B cell (primary cell): ENCODE results near the gene PCBP3. TPM values are rescaled to one million over a fixed set of nuclear protein-coding genes. Genes with fewer than 3 reads are reported as not detected.

ENCODE experiments used
- ATAC-seq: fragments of 200-7000 bp; cut with Tn5 transposase; one replicate; pipeline ENCODE4 v1.10.0; 2021; ENCODE audit warnings: low read depth, mild to moderate bottlenecking, moderate number of reproducible peaks, moderate library complexity
- CTCF ChIA-PET: fragments of 350-600 bp; sonication (Branson Sonifier 250); formaldehyde crosslinking; loops from one replicate; lab custom pipeline; 2021; ENCODE audit warnings: antibody characterized with exemption, inconsistent platforms; lab: Charles Lee
- POLR2A ChIA-PET: fragments of 350-600 bp; sonication (Branson Sonifier 250); formaldehyde crosslinking; loops from one replicate; lab custom pipeline; 2021; ENCODE audit warnings: antibody characterized with exemption; lab: Charles Lee
- DNase-seq: peaks from one replicate; pipeline ENCODE4 v3.0.0; 2013
- H2AFZ ChIP-seq: 2 replicates; pipeline ENCODE4 v1.6.1; 2012; ENCODE audit warnings: mild to moderate bottlenecking, low read depth, low read length; ENCODE audit not compliant: insufficient read depth, poor library complexity, severe bottlenecking
- H3K27ac ChIP-seq, 2 donors: 1 replicate in 1 of 2; 2 replicates in 1 of 2; pipeline ENCODE4 v1.5.1; 2012 to 2013; ENCODE audit warnings: low read length in 2 of 2, mild to moderate bottlenecking in 2 of 2, moderate library complexity in 1 of 2
- H3K27me3 ChIP-seq, 4 experiments: fragments of 200-600 bp in 1 of 4; sonication (generic) in 1 of 4; replicated peaks in 1 of 4; 1 replicate in 2 of 4; 2 replicates in 2 of 4; pipeline versions ENCODE4 v1.6.1 to v1.7.0; 2013 to 2016; ENCODE audit warnings: low read length in 3 of 4, mild to moderate bottlenecking in 2 of 4, mixed read lengths in 1 of 4, moderate library complexity in 1 of 4; ENCODE audit not compliant: insufficient read depth in 4 of 4, control insufficient read depth in 3 of 4; ENCODE audit errors: control extremely low read depth in 1 of 4
- H3K36me3 ChIP-seq, 2 experiments: replicated peaks in 1 of 2; 1 replicate in 1 of 2; 2 replicates in 1 of 2; pipeline versions ENCODE4 v1.6.1 to v1.7.1; 2013; ENCODE audit warnings: low read length in 1 of 2; ENCODE audit not compliant: insufficient read depth in 2 of 2, control insufficient read depth in 1 of 2; ENCODE audit errors: control extremely low read depth in 1 of 2, extremely low read depth in 1 of 2
- H3K4me1 ChIP-seq, 2 donors: fragments of 200-600 bp in 1 of 2; sonication (generic) in 1 of 2; 1 replicate in 1 of 2; 2 replicates in 1 of 2; pipeline versions ENCODE4 v1.5.1 to v1.6.1; 2013 to 2017; ENCODE audit warnings: low read length in 2 of 2; ENCODE audit not compliant: control insufficient read depth in 2 of 2, insufficient read depth in 2 of 2
- H3K4me2 ChIP-seq: replicated peaks from 2 replicates; pipeline ENCODE3; 2012; ENCODE audit warnings: mild to moderate bottlenecking, low read depth, low read length; ENCODE audit not compliant: poor library complexity, severe bottlenecking
- H3K4me3 ChIP-seq, 5 experiments: fragments of 200-600 bp in 1 of 5; sonication (generic) in 1 of 5; 1 replicate in 3 of 5; 2 replicates in 2 of 5; pipeline versions ENCODE4 v1.5.1 to v1.7.0; 2011 to 2016; ENCODE audit warnings: low read length in 4 of 5, mild to moderate bottlenecking in 4 of 5, low read depth in 2 of 5, control low read depth in 1 of 5, moderate library complexity in 1 of 5; ENCODE audit not compliant: insufficient read depth in 1 of 5; ENCODE audit errors: control extremely low read depth in 1 of 5, extremely low read depth in 1 of 5
- H3K79me2 ChIP-seq: fragments of 200-600 bp; sonication (generic); one replicate; pipeline ENCODE4 v1.6.0; 2016; ENCODE audit warnings: low read length; ENCODE audit not compliant: control insufficient read depth, insufficient read depth
- H3K9ac ChIP-seq: fragments of 200-600 bp; sonication (generic); 2 replicates; pipeline ENCODE4 v1.6.1; 2017; ENCODE audit warnings: mild to moderate bottlenecking, low read length, moderate library complexity
- H3K9me3 ChIP-seq, 3 donors: one replicate each; pipeline versions ENCODE4 v1.6.1 to v1.7.1; 2013; ENCODE audit warnings: low read length in 2 of 3; ENCODE audit not compliant: control insufficient read depth in 2 of 3, insufficient read depth in 1 of 3; ENCODE audit errors: control extremely low read depth in 1 of 3
- H4K20me1 ChIP-seq: 2 replicates; pipeline ENCODE4 v1.6.0; 2012; ENCODE audit warnings: mild to moderate bottlenecking, low read length; ENCODE audit not compliant: insufficient read depth, control insufficient read depth, poor library complexity, severe bottlenecking
- H3K27ac Mint-ChIP-seq: one replicate; pipeline ENCODE4 v1.8.0; 2021; ENCODE audit warnings: mixed read lengths
- H3K27me3 Mint-ChIP-seq: one replicate; pipeline ENCODE4 v1.8.0; 2021; ENCODE audit warnings: mixed read lengths
- H3K4me1 Mint-ChIP-seq: one replicate; pipeline ENCODE4 v1.8.0; 2021; ENCODE audit warnings: mixed read lengths
- H3K4me3 Mint-ChIP-seq: one replicate; pipeline ENCODE4 v1.8.0; 2021; ENCODE audit warnings: mixed read lengths
- H3K9me3 Mint-ChIP-seq: one replicate; pipeline ENCODE4 v1.8.0; 2022; ENCODE audit warnings: mixed read lengths; ENCODE audit not compliant: insufficient read depth
- EZH2 ChIP-seq: IDR thresholded peaks from 2 replicates; pipeline ENCODE4 v1.6.1; 2012; ENCODE audit warnings: borderline replicate concordance, low read depth, mild to moderate bottlenecking, moderate library complexity, low read length; ENCODE audit not compliant: insufficient read depth, poor library complexity, severe bottlenecking
- WGBS: methylation state at CpG from one replicate; pipeline ENCODE4 v1.1.5; 2013; ENCODE audit warnings: missing lambda C conversion rate; ENCODE audit not compliant: insufficient coverage; 5-methylcytosine and 5-hydroxymethylcytosine counted together
- intact Hi-C: fragments of 100-400 bp; cut with micrococcal nuclease; formaldehyde crosslinking; loops from one replicate; pipeline ENCODE4 v1.10.0; 2022
- polyA plus RNA-seq: library from polyadenylated mRNA; depleted of rRNA; stranded (reverse); fragments of >200 nt; gene quantifications from 2 replicates; pipeline ENCODE4 v1.2.3, GENCODE V29; 2012
- total RNA-seq, 2 donors: library from RNA; stranded (reverse); fragments of 120-200 nt in 1 of 2; gene quantifications; 1 replicate in 1 of 2; 2 replicates in 1 of 2; pipeline versions ENCODE4 v1.2.3 to v1.2.4, GENCODE V29; 2013 to 2022
- TF ChIP-seq, protein P1 (sequence below): fragments of 200-600 bp; IDR thresholded peaks from one replicate; pipeline ENCODE4 v1.8.0; 2022; ENCODE audit warnings: antibody characterized with exemption, mild to moderate bottlenecking

The PCBP3 gene
- total and polyA plus RNA-seq, 2 donors (not counting 1 experiment from before 2014, with no cell fraction given): 0.45 to 2.7 TPM

DNA sequence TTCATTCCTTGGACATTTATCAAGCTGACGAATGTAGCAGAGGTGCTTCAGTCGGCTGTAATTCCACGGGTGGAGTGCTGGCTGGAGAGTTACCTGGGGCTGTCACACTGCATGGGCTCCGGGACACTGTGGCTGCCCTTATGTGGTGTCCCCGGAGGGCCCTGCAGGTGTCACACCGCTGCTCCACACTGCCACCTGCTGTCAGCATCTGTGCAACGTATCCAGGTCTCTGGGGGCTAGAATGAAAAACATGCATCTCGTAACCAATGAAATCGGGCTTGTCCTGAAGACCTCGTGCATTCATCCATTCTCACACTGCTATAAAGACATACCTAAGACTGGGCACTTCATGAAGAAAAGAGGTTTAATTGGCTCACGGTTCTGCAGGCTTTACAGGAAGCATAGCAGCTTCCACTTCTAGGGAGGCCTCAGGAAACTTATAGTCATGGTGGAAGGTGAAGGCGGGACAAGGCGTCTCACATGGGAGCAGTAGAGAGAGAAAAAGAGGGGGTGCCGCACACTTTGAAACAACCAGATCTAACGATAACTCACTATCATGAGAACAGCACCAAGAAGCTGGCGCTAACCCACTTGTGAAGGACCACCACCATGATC, 46.7 kb upstream of the PCBP3 start:
- WGBS: 27% methylated on average over 13 of the region's 16 CpGs
- intact Hi-C loops: loop anchor here (1.0 to 5.0 kb wide), 2 partner anchors 41 to 455 kb away; no protein-coding TSS in a partner anchor
- peak; percentile 84 for DNase-seq
- peaks cover 35% of the 10 kb centered on the region for H3K27me3 Mint-ChIP-seq
- Histone ChIP-seq H3K9me3 (peaks cover 0 to 26% (median 0%) of the 10 kb centered on the region in 3 donors), H4K20me1 (no peaks in the 10 kb centered on the region), H3K4me1 (peaks cover 15 to 18% of the 10 kb centered on the region in 2 donors), H3K79me2 (no peaks in the 10 kb centered on the region), H3K27ac (no peak overlapping the region), H3K4me2 (no peak overlapping the region), H3K36me3 (no peaks in the 10 kb centered on the region), H2AFZ (peak overlapping the region; percentile 27), H3K4me3 (no peak overlapping the region), H3K9ac (no peak overlapping the region), H3K27me3 (peaks cover 0 to 3% (median 0%) of the 10 kb centered on the region in 4 experiments)
- ChIA-PET CTCF (interaction anchor here (0.6 to 4.1 kb wide), 16 partner anchors 20 to 304 kb away, joined by 3 to 33 read pairs (median 4); no protein-coding TSS in a partner anchor), POLR2A (no interaction called here)
- H3K9me3 Mint-ChIP-seq: no peaks in the 10 kb centered on the region
- H3K4me3 Mint-ChIP-seq: no peak overlapping the region
- no peak overlapping the region for H3K27ac Mint-ChIP-seq
- peaks cover 17% of the 10 kb centered on the region for H3K4me1 Mint-ChIP-seq
- TF ChIP-seq, protein P1, sequence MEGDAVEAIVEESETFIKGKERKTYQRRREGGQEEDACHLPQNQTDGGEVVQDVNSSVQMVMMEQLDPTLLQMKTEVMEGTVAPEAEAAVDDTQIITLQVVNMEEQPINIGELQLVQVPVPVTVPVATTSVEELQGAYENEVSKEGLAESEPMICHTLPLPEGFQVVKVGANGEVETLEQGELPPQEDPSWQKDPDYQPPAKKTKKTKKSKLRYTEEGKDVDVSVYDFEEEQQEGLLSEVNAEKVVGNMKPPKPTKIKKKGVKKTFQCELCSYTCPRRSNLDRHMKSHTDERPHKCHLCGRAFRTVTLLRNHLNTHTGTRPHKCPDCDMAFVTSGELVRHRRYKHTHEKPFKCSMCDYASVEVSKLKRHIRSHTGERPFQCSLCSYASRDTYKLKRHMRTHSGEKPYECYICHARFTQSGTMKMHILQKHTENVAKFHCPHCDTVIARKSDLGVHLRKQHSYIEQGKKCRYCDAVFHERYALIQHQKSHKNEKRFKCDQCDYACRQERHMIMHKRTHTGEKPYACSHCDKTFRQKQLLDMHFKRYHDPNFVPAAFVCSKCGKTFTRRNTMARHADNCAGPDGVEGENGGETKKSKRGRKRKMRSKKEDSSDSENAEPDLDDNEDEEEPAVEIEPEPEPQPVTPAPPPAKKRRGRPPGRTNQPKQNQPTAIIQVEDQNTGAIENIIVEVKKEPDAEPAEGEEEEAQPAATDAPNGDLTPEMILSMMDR: peak; percentile 92
- no peak for TF ChIP-seq EZH2
- ATAC-seq: peak; percentile 85

DNA sequence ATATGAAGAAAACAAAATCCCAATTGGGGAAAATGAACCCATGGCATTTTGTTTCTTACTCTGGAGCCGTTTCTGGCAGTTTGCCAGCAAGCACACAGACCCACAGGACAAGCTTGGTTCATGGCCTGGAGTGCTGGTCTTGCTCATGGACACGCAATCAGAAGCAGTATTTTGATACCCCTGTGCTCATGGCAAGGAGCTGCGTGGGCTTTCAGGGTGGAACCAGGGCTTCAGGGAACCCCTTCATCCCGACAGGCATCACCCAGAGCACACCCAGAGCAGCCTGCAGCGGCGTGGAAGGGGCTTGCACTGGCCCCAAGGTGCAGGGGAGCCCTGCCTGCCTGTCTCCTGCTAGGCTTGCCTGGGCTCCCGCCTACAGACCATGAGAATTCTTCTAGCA, 45.4 kb upstream of the PCBP3 start:
- DNase-seq (no peak), ATAC-seq (no peak)
- no peak overlapping the region for H2AFZ ChIP-seq
- H3K9me3 ChIP-seq: peaks cover 0 to 29% (median 6%) of the 10 kb centered on the region in 3 donors
- H3K4me3 ChIP-seq: no peak overlapping the region
- H4K20me1 ChIP-seq: no peaks in the 10 kb centered on the region
- H3K79me2 ChIP-seq: no peaks in the 10 kb centered on the region
- H3K4me1 ChIP-seq: peaks cover 6 to 7% of the 10 kb centered on the region in 2 donors
- POLR2A ChIA-PET: no interaction called here
- H3K4me1 Mint-ChIP-seq: peaks cover 14% of the 10 kb centered on the region
- H3K27ac ChIP-seq: no peak overlapping the region
- intact Hi-C loops: loop anchor here (5.0 kb wide), 1 partner anchor 456 kb away; no protein-coding TSS in a partner anchor
- no peak overlapping the region for H3K4me2 ChIP-seq
- H3K27me3 ChIP-seq: peaks cover 0 to 3% (median 0%) of the 10 kb centered on the region in 4 experiments
- no peak overlapping the region for H3K9ac ChIP-seq
- no peak overlapping the region for H3K4me3 Mint-ChIP-seq
- WGBS: 79% methylated on average over 7 of the region's 7 CpGs
- no peaks in the 10 kb centered on the region for H3K36me3 ChIP-seq
- peaks cover 2% of the 10 kb centered on the region for H3K9me3 Mint-ChIP-seq
- TF ChIP-seq EZH2: no peak
- TF ChIP-seq, protein P1: no peak
- H3K27ac Mint-ChIP-seq: no peak overlapping the region
- H3K27me3 Mint-ChIP-seq: peaks cover 38% of the 10 kb centered on the region
- CTCF ChIA-PET: interaction anchor here (3.8 to 4.1 kb wide), 2 partner anchors 42 to 120 kb away, joined by 31 to 33 read pairs; no protein-coding TSS in a partner anchor
